Anterior cingulate cortex (tissue), 58 donors: ENCODE results near the gene KCNK17.

Source experiments
- DNase-seq, 58 donors: peaks; one replicate each; lab custom pipeline; 2025; lab: John Stamatoyannopoulos, UW

Gene KCNK17

GRCh38 chr6:39339096-39339867, 25.1 kb upstream of the KCNK17 start:
- no peak for DNase-seq

- peak in 1 of 58 donors; percentile 5 for DNase-seq
Observed at GRCh38 chr6:39338397-39338796, 24.2 kb upstream of the KCNK17 start.

DNA sequence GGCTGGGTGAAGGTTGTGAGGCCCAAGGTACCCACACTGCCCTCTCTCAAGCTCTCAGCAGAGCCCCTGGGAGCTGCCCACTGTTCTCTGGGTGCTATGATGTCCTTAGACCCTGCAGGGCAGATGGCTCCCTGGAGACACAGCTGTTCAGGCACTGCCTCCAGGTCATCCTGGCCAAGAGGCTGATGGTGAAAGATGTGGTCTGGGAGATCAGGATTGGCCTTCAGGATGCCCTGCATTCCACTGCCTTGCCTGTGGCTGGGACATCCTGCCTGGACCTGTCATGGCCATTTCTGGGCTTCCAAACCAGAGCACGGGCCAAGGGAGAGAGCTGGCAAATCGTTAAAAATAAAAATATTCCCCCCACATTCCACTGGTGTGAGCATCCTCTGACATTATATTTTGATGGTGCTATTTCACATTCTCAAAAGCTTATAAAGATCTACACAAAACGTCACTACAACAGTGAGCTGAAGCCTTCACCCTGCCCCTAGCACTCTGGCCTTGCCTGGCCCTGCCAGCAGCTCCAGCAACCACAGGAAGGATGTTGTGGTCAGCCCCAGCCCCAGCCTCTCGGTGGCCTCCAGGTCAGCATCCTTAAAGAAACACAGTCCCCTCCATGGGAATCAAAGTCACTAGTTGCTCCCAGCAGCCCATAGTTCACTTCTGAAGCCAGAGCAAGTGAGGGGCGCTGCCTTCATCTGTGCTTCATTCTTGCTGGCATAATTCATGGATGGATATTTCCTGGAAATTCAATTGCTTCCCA, 21.7 kb upstream of the KCNK17 start:
- DNase-seq = peak in 11 of 58 donors; percentile 2 to 26 (median 13)

DNA sequence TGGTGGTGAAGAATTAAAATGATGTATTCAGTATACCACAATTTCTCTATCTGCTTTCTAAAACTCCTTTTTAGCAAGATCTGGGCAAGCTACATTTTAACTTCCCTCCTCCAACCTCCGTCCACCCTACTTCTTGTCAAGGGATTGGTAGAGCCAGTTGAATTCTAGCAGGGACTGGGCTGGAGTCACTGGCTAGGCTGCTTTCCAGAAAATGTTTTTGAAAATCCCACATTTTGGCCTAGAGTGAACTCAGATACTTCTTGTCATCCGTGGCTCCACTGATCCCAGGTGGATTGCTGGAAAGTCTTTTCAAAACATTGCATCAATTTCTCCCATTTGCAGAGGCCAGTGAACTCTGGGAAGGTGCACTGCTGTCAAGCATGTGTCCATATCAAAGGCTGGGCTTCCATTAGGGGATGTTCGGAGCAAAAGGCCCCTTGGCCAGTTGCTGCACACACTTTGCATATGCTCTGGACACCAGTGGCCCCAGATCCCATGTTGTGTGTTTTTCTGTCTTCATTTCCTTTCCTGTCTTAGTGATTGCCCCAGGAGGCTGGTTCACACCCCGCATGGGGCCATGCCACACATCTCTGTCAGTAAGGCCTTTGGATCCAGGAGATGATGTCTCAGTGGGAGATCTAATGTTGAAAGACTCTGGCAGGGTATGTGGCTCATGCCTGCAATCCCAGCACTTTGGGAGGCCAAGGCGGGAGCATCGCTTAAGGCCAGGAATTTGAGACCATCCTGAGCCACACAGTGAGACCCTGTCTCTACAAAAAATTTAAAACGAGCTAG, 19.6 kb upstream of the KCNK17 start:
- DNase-seq = no peak

- DNase-seq = peak in 45 of 58 donors; percentile 10 to 76 (median 41)
Observed at GRCh38 chr6:39330476-39330875, 16.3 kb upstream of the KCNK17 start.

DNA sequence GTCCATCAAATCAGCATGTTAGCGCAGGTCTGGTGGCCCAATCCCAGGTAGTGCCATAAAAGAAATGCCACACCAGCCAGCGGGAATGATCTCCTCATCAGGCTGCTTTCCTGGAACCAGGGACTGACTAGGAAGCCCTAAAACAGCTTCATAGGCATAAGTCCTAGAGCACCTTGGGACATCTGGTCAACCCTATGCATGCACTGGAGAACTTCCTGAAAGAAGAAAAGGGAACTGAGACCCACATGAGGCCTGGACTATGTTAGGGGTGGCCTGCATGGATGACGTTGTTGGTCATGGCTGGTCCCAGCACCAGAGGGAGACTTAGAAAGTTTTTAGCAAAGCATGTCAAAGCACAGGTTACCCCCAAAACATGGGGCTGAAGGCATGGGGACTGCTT, 15.8 kb upstream of the KCNK17 start:
- DNase-seq = peak in 1 of 58 donors; percentile 7

- DNase-seq = no peak
Observed at GRCh38 chr6:39328066-39328465, 13.8 kb upstream of the KCNK17 start.

- DNase-seq = no peak
Observed at GRCh38 chr6:39327507-39327906, 13.3 kb upstream of the KCNK17 start.

DNA sequence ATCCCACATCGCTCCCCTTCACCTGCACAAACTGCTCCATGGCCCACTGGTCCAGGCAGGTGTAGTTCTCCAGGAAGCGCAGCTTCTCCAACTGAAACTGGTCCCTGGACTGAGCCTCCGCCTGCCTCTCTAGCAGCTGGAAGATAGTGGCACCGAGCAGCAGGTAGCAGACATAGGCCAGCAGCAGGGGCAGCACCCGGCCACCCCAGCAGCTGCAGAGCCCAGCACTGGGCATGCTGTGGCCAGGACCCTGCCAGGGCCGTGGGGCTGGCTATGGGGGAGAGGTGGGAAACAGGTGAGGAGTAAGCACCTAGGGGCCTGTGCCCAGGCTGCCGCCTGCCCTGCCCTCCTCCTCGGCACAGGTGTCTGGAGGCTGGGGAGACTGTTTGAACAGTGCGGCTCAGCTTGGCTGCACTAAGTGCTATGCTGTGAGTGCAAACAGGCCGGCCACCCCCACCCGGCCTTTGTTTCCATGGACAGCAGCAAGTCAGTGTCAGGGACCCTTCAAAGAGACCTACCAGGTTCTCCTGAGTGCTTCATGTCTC, 8.2 kb upstream of the KCNK17 start, which contains the start of gene KCNK16:
Gene KCNK16, minus strand, starts transcription at position 397 of the 545 bp plus-strand sequence. Its CDS starts 162 bp downstream, at position 235.
- DNase-seq = no peak

- DNase-seq = no peak
Observed at GRCh38 chr6:39321761-39322160, 7.5 kb upstream of the KCNK17 start.

DNA sequence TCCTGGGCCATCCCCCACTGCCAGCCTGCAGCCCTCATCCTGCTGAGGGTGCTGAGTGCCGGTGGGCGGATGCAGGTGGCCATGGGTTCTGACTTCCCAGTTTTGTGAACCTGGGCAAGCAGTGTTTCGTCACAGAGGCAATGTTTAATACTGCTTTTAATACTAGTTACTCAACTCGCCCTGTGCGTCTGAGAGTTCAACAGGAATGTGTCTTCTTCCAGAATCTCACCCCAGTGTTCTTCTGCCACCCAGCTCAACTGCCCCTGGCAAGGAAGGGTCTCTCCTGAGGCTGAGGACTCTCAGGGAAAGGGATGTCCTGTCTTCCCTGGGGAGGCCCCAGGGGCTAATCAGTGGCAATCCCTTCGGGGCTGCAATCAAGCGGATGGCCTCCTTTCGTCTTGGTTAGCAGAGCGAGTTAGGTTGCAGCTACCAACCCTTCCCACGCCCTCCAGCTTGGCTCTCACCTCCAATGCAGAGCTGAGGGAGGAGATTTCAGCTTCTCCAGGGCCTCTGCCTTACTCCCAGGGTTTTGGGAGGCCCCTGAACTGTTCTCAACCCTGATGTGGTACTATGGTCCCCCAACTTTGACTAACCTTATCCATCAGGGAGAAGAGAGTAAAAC, 6.3 kb upstream of the KCNK17 start:
- DNase-seq = no peak

- DNase-seq = no peak
Observed at GRCh38 chr6:39319621-39320362, 5.6 kb upstream of the KCNK17 start.

- DNase-seq = no peak
Observed at GRCh38 chr6:39317256-39317655, 3.0 kb upstream of the KCNK17 start.

GRCh38 chr6:39313526-39314272, 520 bp downstream of the KCNK17 start:
- DNase-seq = no peak

GRCh38 chr6:39312912-39313525, 1.2 kb downstream of the KCNK17 start:
- peak in 1 of 58 donors; percentile 5 for DNase-seq

DNA sequence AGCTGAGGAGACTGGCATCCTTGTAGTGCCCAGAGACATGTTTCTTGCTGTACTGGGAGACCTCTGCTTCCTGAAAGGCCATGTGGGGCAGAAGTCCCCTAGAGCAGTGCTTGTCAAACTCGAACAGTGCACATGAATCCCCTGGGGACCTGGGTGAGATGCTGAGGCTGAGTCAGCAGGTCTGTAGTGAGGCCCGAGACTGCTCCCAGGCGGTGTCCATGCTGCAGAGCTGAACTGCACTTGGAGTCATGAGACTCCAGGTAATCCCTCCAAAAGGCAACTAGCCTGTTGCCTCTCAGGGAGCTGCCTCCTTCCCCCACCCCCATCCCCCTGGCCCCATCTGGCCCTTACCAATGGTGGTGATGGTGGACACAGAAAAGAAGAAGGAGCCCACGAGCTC, 3.7 kb downstream of the KCNK17 start:
- DNase-seq = no peak

GRCh38 chr6:39309942-39310531, 4.2 kb downstream of the KCNK17 start:
- peak in 53 of 58 donors; percentile 6 to 75 (median 42) for DNase-seq

GRCh38 chr6:39307462-39307861, 6.8 kb downstream of the KCNK17 start:
- DNase-seq = no peak
